Measurements from ENCODE around the gene SCOC.

DNA sequence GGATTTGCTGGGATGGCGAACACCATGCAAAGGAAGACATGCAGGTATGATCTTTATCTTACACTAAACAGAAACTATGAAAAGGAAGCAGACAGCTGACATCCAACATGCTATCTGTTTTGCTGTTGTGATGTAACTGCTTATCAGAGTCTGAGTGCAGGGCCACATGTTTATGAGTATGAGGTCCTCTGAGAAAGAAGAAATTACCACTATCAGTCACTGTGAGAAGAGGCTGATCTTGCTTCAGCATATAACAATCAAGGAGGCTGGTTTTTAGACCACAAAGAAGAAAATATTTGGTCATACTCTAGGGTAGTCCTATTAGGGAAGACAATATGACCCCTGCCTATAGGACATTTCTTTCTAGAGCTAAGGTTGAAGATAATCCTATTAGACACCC lies 35.5 kb downstream of the SCOC start:
- no peak for TF ChIP-seq SUZ12 (IDR thresholded peaks at IDR 0.05)
- no peak for TF ChIP-seq SP1 (IDR thresholded peaks at IDR 0.05)
- no peak for TF ChIP-seq LEF1 (IDR thresholded peaks at IDR 0.05; ENCODE audit: borderline replicate concordance)
- TF ChIP-seq, protein P1, sequence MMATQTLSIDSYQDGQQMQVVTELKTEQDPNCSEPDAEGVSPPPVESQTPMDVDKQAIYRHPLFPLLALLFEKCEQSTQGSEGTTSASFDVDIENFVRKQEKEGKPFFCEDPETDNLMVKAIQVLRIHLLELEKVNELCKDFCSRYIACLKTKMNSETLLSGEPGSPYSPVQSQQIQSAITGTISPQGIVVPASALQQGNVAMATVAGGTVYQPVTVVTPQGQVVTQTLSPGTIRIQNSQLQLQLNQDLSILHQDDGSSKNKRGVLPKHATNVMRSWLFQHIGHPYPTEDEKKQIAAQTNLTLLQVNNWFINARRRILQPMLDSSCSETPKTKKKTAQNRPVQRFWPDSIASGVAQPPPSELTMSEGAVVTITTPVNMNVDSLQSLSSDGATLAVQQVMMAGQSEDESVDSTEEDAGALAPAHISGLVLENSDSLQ (IDR thresholded peaks at IDR 0.05): no peak
- no peak for TF ChIP-seq FOXM1 (IDR thresholded peaks at IDR 0.05; ENCODE audit: borderline replicate concordance)
- TF ChIP-seq NFRKB (IDR thresholded peaks at IDR 0.05): no peak
- no peak for TF ChIP-seq HDGF (IDR thresholded peaks at IDR 0.05; ENCODE audit: borderline replicate concordance)
- TF ChIP-seq L3MBTL2 (conservative IDR thresholded peaks at IDR 0.05): no peak
- no peak for TF ChIP-seq ZNF384 (IDR thresholded peaks at IDR 0.05)
- TF ChIP-seq CTBP1 (IDR thresholded peaks at IDR 0.05; ENCODE audit: borderline replicate concordance): no peak
- no peak for TF ChIP-seq FOXA1 (IDR thresholded peaks at IDR 0.05)
